Caco-2 (cell line): ENCODE results near the gene ELP2. TPM values are rescaled to one million over a fixed set of nuclear protein-coding genes. Genes with fewer than 3 reads are reported as not detected.
A peak's percentile ranks its signal among the peaks of the same experiment; 100 is the strongest.

Experiments used
- BruUV-seq: library from RNA; stranded (reverse); fragments of 400-500 nt; replicated peaks from 2 replicates; lab custom pipeline; 2021; lab: Mats Ljungman, UMichigan
- CTCF ChIA-PET: fragments of 300-600 bp; sonication (Branson Sonifier 250); formaldehyde crosslinking; loops from one replicate; lab custom pipeline; 2022; ENCODE audit warnings: antibody characterized with exemption; lab: Charles Lee
- POLR2A ChIA-PET: fragments of 300-600 bp; sonication (Branson Sonifier 250); formaldehyde crosslinking; loops from one replicate; lab custom pipeline; 2022; ENCODE audit warnings: antibody characterized with exemption; lab: Charles Lee
- DNase-seq, 2 experiments: peaks; one replicate each; pipeline versions ENCODE4 v3.0.0 to v3.0.0-alpha.2; 2020 to 2022
- H3K27me3 ChIP-seq: replicated peaks from 2 replicates; pipeline ENCODE4 v1.6.0; 2011; ENCODE audit warnings: low read length; ENCODE audit not compliant: control insufficient read depth, insufficient read depth
- H3K36me3 ChIP-seq: 2 replicates; pipeline ENCODE4 v1.5.1; 2011; ENCODE audit warnings: low read length; ENCODE audit not compliant: control insufficient read depth, insufficient read depth
- H3K4me1 ChIP-seq: fragments of 250-450 bp; sonication (Bioruptor Pico); 2 replicates; pipeline ENCODE4 v1.5.1; 2020; ENCODE audit warnings: mild to moderate bottlenecking
- H3K4me3 ChIP-seq: 2 replicates; pipeline ENCODE4 v1.5.1; 2011; ENCODE audit warnings: low read depth, mild to moderate bottlenecking, control low read depth, low read length
- H3K9me3 ChIP-seq: fragments of 250-450 bp; sonication (Bioruptor Pico); 2 replicates; pipeline ENCODE4 v1.5.1; 2020; ENCODE audit warnings: mild to moderate bottlenecking, moderate library complexity
- H3K27ac Mint-ChIP-seq: one replicate; pipeline ENCODE4 v1.8.0; 2022; ENCODE audit warnings: mixed read lengths; ENCODE audit not compliant: unreplicated experiment
- H3K27me3 Mint-ChIP-seq: one replicate; pipeline ENCODE4 v1.8.0; 2022; ENCODE audit warnings: mixed read lengths; ENCODE audit not compliant: insufficient read depth, unreplicated experiment
- H3K36me3 Mint-ChIP-seq: one replicate; pipeline ENCODE4 v1.8.0; 2022; ENCODE audit warnings: mild to moderate bottlenecking, mixed read lengths; ENCODE audit not compliant: insufficient read depth, unreplicated experiment
- H3K4me1 Mint-ChIP-seq: one replicate; pipeline ENCODE4 v1.8.0; 2022; ENCODE audit warnings: low read depth, mixed read lengths; ENCODE audit not compliant: unreplicated experiment
- H3K4me3 Mint-ChIP-seq: one replicate; pipeline ENCODE4 v1.8.0; 2022; ENCODE audit warnings: mild to moderate bottlenecking, moderate library complexity, mixed read lengths; ENCODE audit not compliant: unreplicated experiment
- H3K9me3 Mint-ChIP-seq: one replicate; pipeline ENCODE4 v1.8.0; 2022; ENCODE audit warnings: mixed read lengths; ENCODE audit not compliant: unreplicated experiment
- intact Hi-C: fragments of 100-400 bp; cut with micrococcal nuclease; formaldehyde crosslinking; loops from one replicate; pipeline ENCODE4 v1.10.0; 2022; ENCODE audit not compliant: unreplicated experiment
- total RNA-seq: library from RNA; stranded (reverse); gene quantifications from 2 replicates; pipeline ENCODE4 v1.2.3, GENCODE V29; 2022
- TF ChIP-seq, protein P1 (sequence below), 2 experiments: fragments of 200-600 bp in 1 of 2; IDR thresholded peaks; 1 replicate in 1 of 2; 2 replicates in 1 of 2; pipeline versions ENCODE4 v1.5.1 to v1.8.0; 2011 to 2022; ENCODE audit warnings: antibody characterized with exemption in 1 of 2, control low read depth in 1 of 2, inconsistent platforms in 1 of 2, low read depth in 1 of 2, low read length in 1 of 2, mild to moderate bottlenecking in 1 of 2, moderate library complexity in 1 of 2; ENCODE audit not compliant: insufficient read depth in 1 of 2, severe bottlenecking in 1 of 2, unreplicated experiment in 1 of 2

The ELP2 gene
- total RNA-seq, 1 experiment from 2014 or later = 45.9 TPM

DNA sequence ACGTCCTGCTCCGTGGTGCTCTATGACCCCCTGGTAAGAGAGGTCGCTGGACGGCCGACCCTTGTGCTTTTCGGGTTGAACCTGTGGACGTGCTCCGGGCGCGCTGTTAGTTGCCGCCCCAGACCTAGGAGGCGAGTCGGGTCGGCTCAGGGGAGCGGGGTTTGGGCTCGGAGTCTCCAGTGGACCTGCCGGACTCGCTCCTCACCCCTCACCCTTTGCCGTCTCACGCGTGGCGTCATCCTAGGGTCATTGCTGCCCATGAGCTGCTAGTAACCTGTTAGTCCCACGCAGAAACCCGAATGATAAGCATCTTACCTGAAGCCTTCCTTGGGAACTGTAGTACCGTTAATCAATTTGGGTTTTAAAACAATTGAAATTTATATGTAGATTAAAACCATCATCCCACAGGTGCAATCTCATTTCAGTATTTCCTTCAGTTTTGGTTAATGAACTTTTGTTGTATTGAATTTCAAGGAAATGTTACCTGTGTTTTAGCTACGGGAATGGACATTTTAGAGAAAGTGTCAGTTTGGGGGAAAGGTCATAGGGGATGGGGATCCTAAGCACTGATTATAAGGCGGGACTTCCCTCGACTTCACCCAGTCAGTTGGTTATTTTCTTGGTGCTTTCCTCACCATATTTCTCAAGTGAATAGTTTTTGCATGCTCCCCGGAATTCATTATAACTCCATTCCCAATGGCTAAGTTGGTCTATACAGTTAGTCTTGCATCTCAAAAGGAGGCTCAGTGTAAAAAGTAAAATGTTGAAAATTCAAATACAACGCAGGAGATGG, 536 bp downstream of the ELP2 start:
- Mint-ChIP-seq H3K36me3 (peaks cover 9% of the 10 kb centered on the region), H3K27ac (peak overlapping the region; percentile 87), H3K27me3 (no peaks in the 10 kb centered on the region), H3K9me3 (no peaks in the 10 kb centered on the region), H3K4me1 (no peaks in the 10 kb centered on the region), H3K4me3 (peak overlapping the region; percentile 81)
- BruUV-seq = TSS peak; percentile 37
- no peak for DNase-seq
- ChIA-PET POLR2A (interaction anchor here (0.5 kb wide), 1 partner anchor 16 kb away, joined by 6 read pairs; no protein-coding TSS in a partner anchor), CTCF (no interaction called here)
- H3K4me1 ChIP-seq = 0 out of 2 replicates have a peak, but pooled peaks cover 3% of the 10 kb centered on the region
- no peaks in the 10 kb centered on the region for H3K9me3 ChIP-seq
- H3K4me3 ChIP-seq = peak overlapping the region; percentile 79
- H3K27me3 ChIP-seq = no peaks in the 10 kb centered on the region
- H3K36me3 ChIP-seq = no peaks in the 10 kb centered on the region
- intact Hi-C loops = no loop called here
- TF ChIP-seq, protein P1, sequence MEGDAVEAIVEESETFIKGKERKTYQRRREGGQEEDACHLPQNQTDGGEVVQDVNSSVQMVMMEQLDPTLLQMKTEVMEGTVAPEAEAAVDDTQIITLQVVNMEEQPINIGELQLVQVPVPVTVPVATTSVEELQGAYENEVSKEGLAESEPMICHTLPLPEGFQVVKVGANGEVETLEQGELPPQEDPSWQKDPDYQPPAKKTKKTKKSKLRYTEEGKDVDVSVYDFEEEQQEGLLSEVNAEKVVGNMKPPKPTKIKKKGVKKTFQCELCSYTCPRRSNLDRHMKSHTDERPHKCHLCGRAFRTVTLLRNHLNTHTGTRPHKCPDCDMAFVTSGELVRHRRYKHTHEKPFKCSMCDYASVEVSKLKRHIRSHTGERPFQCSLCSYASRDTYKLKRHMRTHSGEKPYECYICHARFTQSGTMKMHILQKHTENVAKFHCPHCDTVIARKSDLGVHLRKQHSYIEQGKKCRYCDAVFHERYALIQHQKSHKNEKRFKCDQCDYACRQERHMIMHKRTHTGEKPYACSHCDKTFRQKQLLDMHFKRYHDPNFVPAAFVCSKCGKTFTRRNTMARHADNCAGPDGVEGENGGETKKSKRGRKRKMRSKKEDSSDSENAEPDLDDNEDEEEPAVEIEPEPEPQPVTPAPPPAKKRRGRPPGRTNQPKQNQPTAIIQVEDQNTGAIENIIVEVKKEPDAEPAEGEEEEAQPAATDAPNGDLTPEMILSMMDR (IDR thresholded peaks at IDR 0.05; ENCODE audit: insufficient read depth in 1 of 2, low read depth in 1 of 2, low read length in 1 of 2, severe bottlenecking in 1 of 2, unreplicated experiment in 1 of 2) = no peak

- no peak overlapping the region for H3K27ac Mint-ChIP-seq
- POLR2A ChIA-PET = interaction anchor here (0.5 kb wide), 1 partner anchor 16 kb away, joined by 6 read pairs; no protein-coding TSS in a partner anchor
- DNase-seq = no peak
- no peaks in the 10 kb centered on the region for H3K27me3 ChIP-seq
- H3K4me3 ChIP-seq = peak overlapping the region; percentile 79
- peaks cover 9% of the 10 kb centered on the region for H3K36me3 Mint-ChIP-seq
- peaks cover 5% of the 10 kb centered on the region for H3K4me1 Mint-ChIP-seq
- H3K9me3 ChIP-seq = no peaks in the 10 kb centered on the region
- H3K36me3 ChIP-seq = no peaks in the 10 kb centered on the region
- 0 out of 2 replicates have a peak, but pooled peaks cover 3% of the 10 kb centered on the region for H3K4me1 ChIP-seq
- CTCF ChIA-PET = no interaction called here
- H3K4me3 Mint-ChIP-seq = peak overlapping the region; percentile 81
- TF ChIP-seq, protein P1 (IDR thresholded peaks at IDR 0.05; ENCODE audit: insufficient read depth in 1 of 2, low read depth in 1 of 2, low read length in 1 of 2, severe bottlenecking in 1 of 2, unreplicated experiment in 1 of 2) = no peak
- intact Hi-C loops = no loop called here
- H3K9me3 Mint-ChIP-seq = no peaks in the 10 kb centered on the region
- no peaks in the 10 kb centered on the region for H3K27me3 Mint-ChIP-seq
- no TSS peak for BruUV-seq
Observed at GRCh38 chr18:36130883-36131653, 1.4 kb downstream of the ELP2 start.

GRCh38 chr18:36131692-36132483, 2.2 kb downstream of the ELP2 start:
- TF ChIP-seq, protein P1 (IDR thresholded peaks at IDR 0.05; ENCODE audit: insufficient read depth in 1 of 2, low read depth in 1 of 2, low read length in 1 of 2, severe bottlenecking in 1 of 2, unreplicated experiment in 1 of 2) = no peak
- no peak for DNase-seq
- Histone ChIP-seq H3K9me3 (no peaks in the 10 kb centered on the region), H3K36me3 (no peaks in the 10 kb centered on the region), H3K4me3 (no peak overlapping the region), H3K27me3 (no peaks in the 10 kb centered on the region), H3K4me1 (0 out of 2 replicates have a peak, but pooled peaks cover 3% of the 10 kb centered on the region)
- ChIA-PET POLR2A (no interaction called here), CTCF (no interaction called here)
- no peaks in the 10 kb centered on the region for H3K27me3 Mint-ChIP-seq
- intact Hi-C loops = no loop called here
- no peaks in the 10 kb centered on the region for H3K9me3 Mint-ChIP-seq
- no TSS peak for BruUV-seq
- H3K4me3 Mint-ChIP-seq = no peak overlapping the region
- H3K36me3 Mint-ChIP-seq = peaks cover 15% of the 10 kb centered on the region
- peaks cover 6% of the 10 kb centered on the region for H3K4me1 Mint-ChIP-seq
- H3K27ac Mint-ChIP-seq = peak overlapping the region; percentile 52
